HUES64 (cell line): ENCODE results near the gene SPACDR. TPM values are rescaled to one million over a fixed set of nuclear protein-coding genes. Genes with fewer than 3 reads are reported as not detected.
"Not testable (repeated sequence)": the region's sequence is repeated elsewhere in the genome, so short reads cannot be mapped to it uniquely, and the experiment has no call there.

ENCODE experiments used
- H3K27ac ChIP-seq: 2 replicates; pipeline ENCODE4 v1.7.0; 2013; ENCODE audit warnings: low read depth, low read length, inconsistent platforms
- H3K27me3 ChIP-seq: 2 replicates; pipeline ENCODE4 v1.6.1; 2013; ENCODE audit warnings: mild to moderate bottlenecking, low read length; ENCODE audit not compliant: insufficient read depth
- H3K36me3 ChIP-seq: 2 replicates; pipeline ENCODE4 v1.6.1; 2013; ENCODE audit warnings: mild to moderate bottlenecking, low read length; ENCODE audit not compliant: insufficient read depth
- H3K4me1 ChIP-seq: 2 replicates; pipeline ENCODE4 v1.6.1; 2013; ENCODE audit warnings: mild to moderate bottlenecking, low read length, moderate library complexity; ENCODE audit not compliant: insufficient read depth
- H3K4me3 ChIP-seq: 2 replicates; pipeline ENCODE4 v1.5.1; 2013; ENCODE audit warnings: mild to moderate bottlenecking, low read length, moderate library complexity
- H3K9ac ChIP-seq: 2 replicates; pipeline ENCODE4 v1.6.1; 2013; ENCODE audit warnings: mild to moderate bottlenecking, low read depth, low read length
- H3K9me3 ChIP-seq: 2 replicates; pipeline ENCODE4 v1.6.1; 2013; ENCODE audit warnings: low read depth, low read length; ENCODE audit not compliant: insufficient read depth
- WGBS: fragments of 150-250, 120-280 bp; methylation state at CpG from one replicate; pipeline ENCODE4 v1.1.7; 2013; ENCODE audit warnings: missing lambda C conversion rate; 5-methylcytosine and 5-hydroxymethylcytosine counted together
- polyA plus RNA-seq, 2 experiments: library from polyadenylated mRNA; stranded (reverse); fragments of 50-300 nt; gene quantifications; one replicate each; pipeline ENCODE4 v1.2.3, GENCODE V29; 2013

Gene SPACDR, protein sequence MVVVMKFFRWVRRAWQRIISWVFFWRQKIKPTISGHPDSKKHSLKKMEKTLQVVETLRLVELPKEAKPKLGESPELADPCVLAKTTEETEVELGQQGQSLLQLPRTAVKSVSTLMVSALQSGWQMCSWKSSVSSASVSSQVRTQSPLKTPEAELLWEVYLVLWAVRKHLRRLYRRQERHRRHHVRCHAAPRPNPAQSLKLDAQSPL
- not detected for polyA plus RNA-seq (2013, experiment 1 of 2)
- polyA plus RNA-seq (2013, experiment 2 of 2): 0.38 TPM

DNA sequence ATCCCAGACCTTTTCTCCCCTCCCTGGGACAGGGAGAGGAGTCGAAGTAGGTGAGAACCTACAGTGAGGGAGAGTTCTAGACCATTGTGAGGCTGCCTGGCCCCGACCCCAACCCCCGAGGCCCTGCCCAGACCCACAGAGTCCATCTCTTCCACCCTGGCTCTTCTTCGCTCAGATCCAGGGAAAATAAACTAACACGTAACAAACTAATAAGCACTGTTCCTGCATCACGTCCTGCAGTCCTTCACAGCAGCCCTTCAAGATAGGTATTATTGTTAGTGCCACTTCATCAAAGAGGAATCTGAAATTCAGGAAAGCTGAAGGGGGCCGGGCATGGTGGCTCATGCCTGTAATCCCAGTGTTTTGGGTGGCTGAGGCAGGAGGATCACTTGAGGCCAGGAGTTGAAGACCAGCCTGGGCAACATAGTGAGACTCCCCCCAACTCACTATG, at the start of gene SPACDR:
Gene SPACDR (minus strand): TSS at position 51 of the 451 bp plus-strand sequence. CDS start 235 bp downstream, outside the sequence.
- no peak within 1 kb of the TSS for H3K9ac ChIP-seq
- H3K9me3 ChIP-seq: no peaks in the 10 kb centered on the region
- no peaks in the 10 kb centered on the region for H3K27me3 ChIP-seq
- H3K27ac ChIP-seq: no peak within 1 kb of the TSS
- H3K36me3 ChIP-seq: no peaks in the 10 kb centered on the region
- 76% methylated on average over 6 of the region's 7 CpGs for WGBS
- no peak within 1 kb of the TSS for H3K4me3 ChIP-seq
- no peaks in the 10 kb centered on the region for H3K4me1 ChIP-seq

DNA sequence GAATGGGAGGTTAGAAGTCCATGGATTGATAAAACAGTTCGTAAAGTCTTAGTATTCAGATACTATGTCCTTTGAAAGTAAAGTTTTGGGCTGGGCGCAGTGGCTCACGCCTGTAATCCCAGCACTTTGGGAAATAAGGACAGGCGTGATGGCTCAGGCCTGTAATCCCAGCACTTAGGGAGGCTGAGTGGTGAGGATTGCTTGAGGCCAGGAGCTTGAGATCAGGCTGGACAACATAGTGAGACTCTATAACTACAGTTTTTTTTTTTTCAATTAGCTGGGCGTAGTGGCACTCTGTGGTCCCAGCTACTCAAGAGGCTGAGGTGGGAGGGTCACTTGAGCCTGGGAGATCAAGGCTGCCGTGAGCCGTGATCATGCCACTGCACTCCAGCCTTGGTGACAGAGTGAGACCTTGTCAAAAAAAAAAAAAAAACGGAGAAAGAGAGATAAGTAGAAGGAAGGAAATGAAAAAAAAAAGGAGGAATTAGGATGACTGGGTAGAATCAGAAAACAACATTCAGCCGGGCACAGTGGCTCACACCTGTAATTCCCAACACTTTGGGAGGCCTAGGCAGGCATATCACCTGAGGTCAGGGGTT, 49.3 kb upstream of the SPACDR start:
- 87% methylated on average over 9 of the region's 9 CpGs for WGBS
- Histone ChIP-seq H3K27me3 (no peaks in the 10 kb centered on the region), H3K9ac (no peak overlapping the region), H3K27ac (no peak overlapping the region), H3K4me3 (no peak overlapping the region), H3K36me3 (no peaks in the 10 kb centered on the region), H3K4me1 (no peaks in the 10 kb centered on the region), H3K9me3 (no peaks in the 10 kb centered on the region)

DNA sequence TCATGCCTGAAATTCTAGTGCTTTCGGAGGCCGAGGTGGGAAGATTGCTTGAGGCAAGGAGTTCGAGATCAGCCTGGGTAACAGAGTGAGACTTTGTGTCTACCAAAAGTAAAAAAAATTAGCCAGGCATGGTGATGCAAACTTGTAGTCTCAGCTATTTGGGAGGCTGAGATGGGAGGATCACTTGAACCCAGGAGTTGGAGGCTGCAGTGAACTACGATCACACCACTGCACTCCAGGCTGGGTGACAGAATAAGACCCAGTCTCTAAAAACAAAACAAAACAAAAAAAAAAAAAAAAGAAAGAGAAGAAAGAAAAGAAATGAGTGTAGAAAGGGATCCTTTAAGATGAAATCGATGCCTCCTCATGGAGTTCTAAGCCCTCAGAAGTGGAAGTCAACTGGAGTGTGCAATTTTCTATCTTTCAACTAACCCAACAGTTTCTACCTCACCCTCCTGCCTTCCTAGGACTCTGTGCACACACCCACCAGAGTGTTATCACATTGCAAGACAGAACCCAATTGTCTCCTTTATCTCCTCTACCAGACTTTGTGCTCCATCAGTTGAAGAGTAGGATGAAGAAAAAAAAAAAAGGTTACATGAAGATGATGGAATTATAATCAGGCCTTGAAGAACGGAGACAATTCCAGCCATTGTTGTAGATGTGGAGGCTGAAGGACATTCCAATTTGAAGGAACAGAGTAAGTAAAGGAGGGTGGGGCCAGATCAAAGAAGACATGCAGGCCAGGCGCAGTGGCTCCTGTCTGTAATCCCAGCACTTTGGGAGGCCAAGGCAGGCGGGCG, 46.6 kb upstream of the SPACDR start:
- no peaks in the 10 kb centered on the region for H3K36me3 ChIP-seq
- no peak overlapping the region for H3K4me3 ChIP-seq
- no peaks in the 10 kb centered on the region for H3K9me3 ChIP-seq
- no peaks in the 10 kb centered on the region for H3K4me1 ChIP-seq
- no peak overlapping the region for H3K9ac ChIP-seq
- no peak overlapping the region for H3K27ac ChIP-seq
- H3K27me3 ChIP-seq: no peaks in the 10 kb centered on the region
- WGBS: 91% methylated on average over 8 of the region's 9 CpGs

DNA sequence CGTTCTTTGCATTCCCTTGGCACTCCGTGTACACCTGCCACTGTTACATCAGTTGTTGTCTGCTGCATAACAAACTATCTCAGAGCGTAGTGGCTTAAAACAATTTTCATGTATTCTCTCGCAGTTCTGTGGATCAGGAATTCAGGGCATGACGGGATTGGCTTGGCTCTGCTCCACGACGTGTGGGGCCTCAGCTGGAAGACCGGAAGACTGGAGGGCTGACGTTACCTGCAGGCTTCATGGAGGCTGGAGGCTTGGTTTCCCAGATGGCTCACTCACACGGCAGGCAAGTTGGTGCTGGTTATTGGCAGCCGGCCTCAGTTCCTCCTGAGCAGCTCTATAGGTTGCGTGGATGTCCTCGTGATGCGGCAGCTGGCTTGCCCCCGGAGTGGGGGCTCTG, 45.2 kb upstream of the SPACDR start:
- H3K4me3 ChIP-seq: no peak overlapping the region
- 88% methylated on average over 15 of the region's 15 CpGs for WGBS
- H3K4me1 ChIP-seq: no peaks in the 10 kb centered on the region
- H3K9ac ChIP-seq: no peak overlapping the region
- no peak overlapping the region for H3K27ac ChIP-seq
- no peaks in the 10 kb centered on the region for H3K27me3 ChIP-seq
- no peaks in the 10 kb centered on the region for H3K36me3 ChIP-seq
- H3K9me3 ChIP-seq: no peaks in the 10 kb centered on the region

DNA sequence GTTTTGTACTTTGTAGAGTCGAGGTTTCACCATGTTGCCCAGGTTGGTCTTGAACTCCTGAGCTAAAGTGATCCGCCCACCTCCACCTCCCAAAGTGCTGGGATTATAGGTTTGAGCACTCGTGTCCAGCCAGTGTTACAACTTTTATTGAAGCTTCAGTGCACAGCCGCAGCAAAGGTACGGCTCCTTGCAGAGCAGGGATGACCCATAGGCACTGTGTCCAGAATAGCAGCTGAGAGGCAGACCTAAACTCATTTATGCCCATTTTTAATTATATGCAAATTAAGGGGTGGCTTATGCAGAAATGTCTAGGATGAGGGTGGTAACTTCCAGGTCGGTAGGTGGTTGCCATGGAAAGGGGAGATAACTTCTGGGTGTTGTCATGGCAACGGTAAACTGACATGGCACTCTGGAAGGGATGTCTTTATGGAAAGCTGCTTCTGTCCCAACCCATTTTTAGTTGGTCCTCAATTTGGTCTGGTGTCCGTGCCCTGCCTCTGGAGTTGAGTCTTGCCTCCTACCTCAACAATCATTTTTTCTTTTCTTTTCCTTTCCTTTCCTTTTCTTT, 42.4 kb upstream of the SPACDR start:
- Histone ChIP-seq H3K9ac (no peak overlapping the region), H3K4me3 (no peak overlapping the region), H3K4me1 (no peaks in the 10 kb centered on the region), H3K27ac (no peak overlapping the region), H3K27me3 (no peaks in the 10 kb centered on the region), H3K9me3 (no peaks in the 10 kb centered on the region), H3K36me3 (no peaks in the 10 kb centered on the region)
- WGBS: 71% methylated on average over 8 of the region's 8 CpGs

DNA sequence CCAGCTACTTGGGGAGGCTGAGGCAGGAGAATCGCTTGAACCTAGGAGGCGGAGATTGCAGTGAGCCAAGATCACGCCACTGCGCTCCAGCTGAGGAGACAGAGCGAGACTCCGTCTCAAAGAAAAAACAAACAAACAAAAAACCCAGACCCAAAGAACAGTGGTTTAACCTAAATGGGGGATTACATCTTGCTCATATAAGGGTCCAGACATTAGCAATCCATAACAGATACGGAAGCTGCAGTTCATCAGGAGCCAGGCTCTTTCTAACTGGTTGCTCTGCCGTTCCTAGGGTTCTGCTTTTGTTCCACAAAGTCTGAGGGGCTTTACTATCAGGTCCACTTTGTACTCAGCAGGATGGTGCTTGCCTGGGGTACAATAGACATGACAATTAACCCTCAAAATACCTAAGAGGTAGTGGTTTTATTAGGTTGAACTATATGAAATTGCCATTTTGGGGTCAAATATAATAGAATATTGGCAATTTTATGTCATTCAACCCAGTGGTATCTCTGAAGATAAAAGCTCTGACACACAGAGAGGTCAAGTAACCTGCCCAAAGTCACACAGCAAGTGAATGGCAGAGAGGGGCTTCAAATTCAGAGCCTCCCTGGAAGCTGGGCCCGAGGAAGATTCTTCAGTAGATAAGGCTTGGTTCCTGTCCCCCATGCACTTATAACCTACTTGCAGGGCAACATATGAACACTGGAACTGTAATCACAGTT, 41.0 kb upstream of the SPACDR start:
- H3K4me1 ChIP-seq: no peaks in the 10 kb centered on the region
- H3K27me3 ChIP-seq: no peaks in the 10 kb centered on the region
- H3K36me3 ChIP-seq: no peaks in the 10 kb centered on the region
- no peak overlapping the region for H3K4me3 ChIP-seq
- 87% methylated on average over 9 of the region's 9 CpGs for WGBS
- no peak overlapping the region for H3K27ac ChIP-seq
- no peaks in the 10 kb centered on the region for H3K9me3 ChIP-seq
- H3K9ac ChIP-seq: no peak overlapping the region

DNA sequence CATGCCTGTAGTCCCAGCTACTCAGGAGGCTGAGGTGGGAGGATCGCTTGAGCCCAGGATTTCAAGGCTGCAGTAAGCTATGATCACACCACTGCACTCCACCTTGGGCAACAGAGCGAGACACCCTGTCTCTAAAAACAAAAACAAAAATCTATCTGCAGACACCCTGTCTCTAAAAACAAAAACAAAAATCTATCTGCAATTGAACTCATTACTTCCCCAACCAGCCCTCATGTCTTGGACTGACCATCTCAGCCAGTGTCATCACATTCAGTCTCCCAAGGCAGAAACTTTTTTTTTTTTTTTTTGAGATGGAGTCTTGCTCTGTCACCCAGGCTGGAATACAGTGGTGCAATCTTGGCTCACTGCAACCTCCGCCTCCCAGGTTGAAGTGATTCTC, 40.0 kb upstream of the SPACDR start:
- H3K9ac ChIP-seq, H3K36me3 ChIP-seq, H3K9me3 ChIP-seq, H3K27me3 ChIP-seq, H3K4me1 ChIP-seq, H3K4me3 ChIP-seq, H3K27ac ChIP-seq: not testable (repeated sequence)
- 96% methylated on average over 3 of the region's 3 CpGs for WGBS

DNA sequence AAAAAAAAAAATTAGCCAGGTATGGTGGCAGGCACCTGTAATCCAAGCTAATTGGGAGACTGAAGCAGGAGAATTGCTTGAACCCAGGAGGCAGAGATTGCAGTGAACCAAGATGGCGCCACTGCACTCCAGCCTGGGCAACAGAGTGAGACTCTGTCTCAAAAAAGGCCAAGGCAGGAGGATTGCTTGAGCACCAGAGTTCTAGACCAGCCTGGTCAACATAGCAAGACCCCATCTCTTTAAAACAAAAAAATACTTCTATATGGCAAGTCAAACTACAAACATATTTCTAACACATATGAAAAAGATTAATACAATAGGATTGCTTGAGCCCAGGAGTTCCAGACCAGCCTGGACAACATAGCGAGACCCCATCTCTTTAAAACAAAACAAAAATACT, 36.7 kb upstream of the SPACDR start:
- not testable (repeated sequence) for H3K4me1 ChIP-seq, H3K36me3 ChIP-seq, H3K4me3 ChIP-seq, H3K9me3 ChIP-seq, H3K9ac ChIP-seq, H3K27me3 ChIP-seq, H3K27ac ChIP-seq
- WGBS: 94% methylated on average over 2 of the region's 2 CpGs

DNA sequence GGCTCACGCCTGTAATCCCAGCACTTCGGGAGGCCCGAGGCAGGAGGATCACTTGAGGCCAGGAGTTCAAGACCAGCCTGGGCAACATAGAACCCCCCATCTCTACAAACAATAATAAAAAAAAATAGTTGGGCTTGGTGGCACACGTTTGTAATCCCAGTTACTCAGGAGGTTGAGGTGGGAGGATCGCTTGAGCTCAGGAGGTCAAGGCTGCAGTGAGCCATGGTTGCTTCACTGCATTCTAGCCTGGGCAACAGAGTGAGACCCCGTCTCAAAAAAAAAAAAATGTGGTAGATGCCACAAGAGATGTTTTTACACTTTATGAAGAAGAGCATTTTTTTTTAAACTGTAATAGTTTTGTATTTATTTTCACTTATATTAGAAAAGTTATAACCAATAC, 32.4 kb upstream of the SPACDR start:
- no peak overlapping the region for H3K4me3 ChIP-seq
- no peak overlapping the region for H3K27ac ChIP-seq
- 93% methylated on average over 6 of the region's 6 CpGs for WGBS

DNA sequence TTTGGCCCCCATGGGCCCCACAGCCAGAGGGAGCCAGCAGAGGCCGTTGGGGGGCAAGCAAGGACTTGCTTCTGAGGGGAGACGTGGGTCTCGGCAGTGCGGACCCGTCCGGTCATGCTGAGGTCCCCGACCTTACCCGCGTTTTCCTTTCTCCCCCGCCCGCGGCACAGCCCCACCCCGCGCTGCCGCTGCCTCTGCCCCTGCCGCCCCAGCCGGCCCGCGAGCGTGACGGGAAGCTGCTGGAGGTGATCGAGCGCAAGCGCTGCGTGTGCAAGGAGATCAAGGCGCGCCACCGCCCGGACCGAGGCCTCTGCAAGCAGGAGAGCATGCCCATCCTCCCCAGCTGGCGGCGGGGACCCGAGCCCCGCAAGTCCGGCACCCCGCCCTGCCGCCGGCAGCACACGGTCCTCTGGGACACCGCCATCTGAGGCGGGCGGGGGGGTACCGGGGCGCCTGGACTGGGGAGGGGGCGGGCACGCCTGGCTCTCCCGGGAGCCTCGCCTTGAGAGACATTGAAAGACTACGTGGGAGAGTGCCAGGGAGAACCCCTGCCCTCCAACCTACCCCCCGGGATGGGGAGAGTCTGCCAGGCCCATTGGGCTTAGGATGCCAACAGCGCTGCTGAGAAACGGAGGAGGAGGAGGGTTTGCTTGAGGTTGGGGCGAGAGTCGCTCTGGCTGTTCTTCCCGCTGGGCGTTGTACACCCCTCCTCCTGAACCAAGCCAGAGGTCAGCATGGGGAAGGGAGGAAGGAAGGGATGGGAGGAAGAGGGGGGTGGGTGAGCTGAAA, 29.6 kb upstream of the SPACDR start:
- Histone ChIP-seq H3K9me3 (no peaks in the 10 kb centered on the region), H3K4me3 (peak overlapping the region; percentile 55)
- 55% methylated on average over 56 of the region's 56 CpGs for WGBS

More for the DNA sequence above, 32.4 kb upstream of the SPACDR start:
- Histone ChIP-seq H3K9ac (no peak overlapping the region), H3K27me3 (peaks cover 14% of the 10 kb centered on the region), H3K4me1 (0 out of 2 replicates have a peak, but pooled peaks cover 3% of the 10 kb centered on the region), H3K9me3 (no peaks in the 10 kb centered on the region), H3K36me3 (no peaks in the 10 kb centered on the region)

More for the DNA sequence above, 29.6 kb upstream of the SPACDR start:
- Histone ChIP-seq H3K27me3 (peaks cover 14% of the 10 kb centered on the region), H3K27ac (no peak overlapping the region), H3K36me3 (no peaks in the 10 kb centered on the region), H3K9ac (no peak overlapping the region; the same call in 1 of the 2 replicates), H3K4me1 (peaks cover 9% of the 10 kb centered on the region; the same call in 1 of the 2 replicates)
